ENCODE results near the gene LLGL1. TPM values are rescaled to one million over a fixed set of nuclear protein-coding genes. Genes with fewer than 3 reads are reported as not detected.

LLGL1 gene
- total RNA-seq, 2 donors from 2014 or later: 66.3 to 69.3 TPM

DNA sequence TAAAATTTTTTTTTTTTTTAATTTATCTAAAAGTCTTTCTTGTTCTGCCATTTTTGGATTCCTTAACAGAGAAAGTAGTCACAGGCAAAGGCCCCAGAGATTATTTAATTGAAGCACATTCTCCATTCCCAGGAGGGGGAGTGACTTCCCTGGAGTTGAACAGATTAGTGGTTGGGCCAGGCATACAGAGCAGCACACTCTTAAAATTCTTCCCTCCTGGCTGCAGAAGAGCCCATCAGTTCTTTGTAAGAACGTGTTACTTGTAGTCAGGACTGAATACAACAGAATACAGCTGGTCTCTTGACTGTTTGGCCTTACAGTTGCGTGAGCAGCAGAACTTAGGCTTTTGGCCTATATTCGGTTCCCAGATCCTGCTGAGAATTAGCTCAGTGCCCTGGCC, 40.0 kb upstream of the LLGL1 start:
- Histone ChIP-seq H3K9ac (ENCODE audit: extremely low read depth, low read length, poor library complexity, severe bottlenecking) (peak overlapping the region; percentile 75), H3K4me1 (ENCODE audit: control insufficient read depth, insufficient read depth, low read length) (no peaks in the 10 kb centered on the region), H3K4me3 (ENCODE audit: low read length) (peak overlapping the region; percentile 96), H3K36me3 (ENCODE audit: control insufficient read depth, insufficient read depth, low read length) (peaks cover 37% of the 10 kb centered on the region), H3K9me3 (ENCODE audit: control insufficient read depth, low read length) (no peaks in the 10 kb centered on the region), H3K27me3 (ENCODE audit: control insufficient read depth, insufficient read depth, low read length, poor library complexity, severe bottlenecking) (no peaks in the 10 kb centered on the region), H3K27ac (ENCODE audit: low read depth, low read length) (peak overlapping the region; percentile 37)
- peaks cover 38% of the 10 kb centered on the region for H3K4me1 Mint-ChIP-seq
- H3K27me3 Mint-ChIP-seq (ENCODE audit: insufficient read depth): no peaks in the 10 kb centered on the region
- TF ChIP-seq, protein P1, sequence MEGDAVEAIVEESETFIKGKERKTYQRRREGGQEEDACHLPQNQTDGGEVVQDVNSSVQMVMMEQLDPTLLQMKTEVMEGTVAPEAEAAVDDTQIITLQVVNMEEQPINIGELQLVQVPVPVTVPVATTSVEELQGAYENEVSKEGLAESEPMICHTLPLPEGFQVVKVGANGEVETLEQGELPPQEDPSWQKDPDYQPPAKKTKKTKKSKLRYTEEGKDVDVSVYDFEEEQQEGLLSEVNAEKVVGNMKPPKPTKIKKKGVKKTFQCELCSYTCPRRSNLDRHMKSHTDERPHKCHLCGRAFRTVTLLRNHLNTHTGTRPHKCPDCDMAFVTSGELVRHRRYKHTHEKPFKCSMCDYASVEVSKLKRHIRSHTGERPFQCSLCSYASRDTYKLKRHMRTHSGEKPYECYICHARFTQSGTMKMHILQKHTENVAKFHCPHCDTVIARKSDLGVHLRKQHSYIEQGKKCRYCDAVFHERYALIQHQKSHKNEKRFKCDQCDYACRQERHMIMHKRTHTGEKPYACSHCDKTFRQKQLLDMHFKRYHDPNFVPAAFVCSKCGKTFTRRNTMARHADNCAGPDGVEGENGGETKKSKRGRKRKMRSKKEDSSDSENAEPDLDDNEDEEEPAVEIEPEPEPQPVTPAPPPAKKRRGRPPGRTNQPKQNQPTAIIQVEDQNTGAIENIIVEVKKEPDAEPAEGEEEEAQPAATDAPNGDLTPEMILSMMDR (conservative IDR thresholded peaks at IDR 0.05): no peak
- WGBS, 2 experiments (ENCODE audit: insufficient coverage in 1 of 2, insufficient read length in 1 of 2): 44 to 46% methylated on average over 3 of the region's 3 CpGs
- H3K9me3 Mint-ChIP-seq: no peaks in the 10 kb centered on the region
- H3K4me3 Mint-ChIP-seq: peak overlapping the region; percentile 87
- H3K36me3 Mint-ChIP-seq (ENCODE audit: low read depth): peaks cover 21% of the 10 kb centered on the region
- H3K27ac Mint-ChIP-seq: peak overlapping the region; percentile 89
- DNase-seq: no peak

DNA sequence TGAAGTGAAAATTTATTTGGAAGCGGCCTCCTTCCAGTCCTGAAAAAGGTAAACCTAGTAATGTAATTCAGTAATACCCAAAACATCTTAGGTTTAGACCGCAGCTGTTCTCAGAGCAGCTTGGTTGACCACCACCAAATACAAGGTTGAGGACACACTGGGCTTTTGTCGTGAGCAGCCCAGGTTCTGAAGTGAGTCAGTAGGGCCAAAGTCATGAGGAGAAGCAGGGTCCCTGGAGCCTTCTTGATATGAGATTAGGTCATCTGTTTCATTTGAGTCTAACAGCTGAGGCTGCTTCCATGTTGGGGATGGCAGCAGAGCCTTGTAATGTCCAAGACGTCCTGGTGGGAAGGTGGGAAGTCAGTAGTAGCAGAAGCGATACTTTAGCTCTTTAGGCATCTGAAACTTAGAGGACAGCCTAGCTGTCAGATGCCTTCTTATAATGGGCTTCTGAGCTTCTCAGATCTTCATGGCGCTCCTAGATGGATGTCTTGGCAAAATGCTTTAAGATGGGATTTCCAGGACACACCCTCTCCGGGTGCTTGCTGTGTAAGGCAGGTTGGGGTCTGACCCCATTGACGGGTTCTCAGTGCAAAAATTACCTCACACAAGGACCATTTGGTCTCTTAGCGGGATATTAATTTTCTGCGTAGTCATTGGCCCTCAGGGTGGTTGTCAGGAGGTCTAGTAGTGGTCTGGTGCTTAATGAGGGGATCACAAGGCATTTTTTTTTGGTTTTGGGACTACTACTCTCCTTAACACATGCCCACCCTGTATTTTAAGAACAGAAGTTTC, 39.4 kb upstream of the LLGL1 start:
- Histone ChIP-seq H3K9ac (ENCODE audit: extremely low read depth, low read length, poor library complexity, severe bottlenecking) (peak overlapping the region; percentile 75), H3K4me3 (ENCODE audit: low read length) (peak overlapping the region; percentile 96), H3K36me3 (ENCODE audit: control insufficient read depth, insufficient read depth, low read length) (peaks cover 43% of the 10 kb centered on the region), H3K4me1 (ENCODE audit: control insufficient read depth, insufficient read depth, low read length) (no peaks in the 10 kb centered on the region), H3K9me3 (ENCODE audit: control insufficient read depth, low read length) (no peaks in the 10 kb centered on the region), H3K27me3 (ENCODE audit: control insufficient read depth, insufficient read depth, low read length, poor library complexity, severe bottlenecking) (no peaks in the 10 kb centered on the region), H3K27ac (ENCODE audit: low read depth, low read length) (peak overlapping the region; percentile 37)
- no peaks in the 10 kb centered on the region for H3K27me3 Mint-ChIP-seq (ENCODE audit: insufficient read depth)
- peaks cover 26% of the 10 kb centered on the region for H3K36me3 Mint-ChIP-seq (ENCODE audit: low read depth)
- WGBS, 2 experiments (ENCODE audit: insufficient coverage in 1 of 2, insufficient read length in 1 of 2): 82 to 83% methylated on average over 6 to 10 of the region's 10 CpGs
- peaks cover 38% of the 10 kb centered on the region for H3K4me1 Mint-ChIP-seq
- DNase-seq: no peak
- H3K4me3 Mint-ChIP-seq: peak overlapping the region; percentile 87
- H3K27ac Mint-ChIP-seq: peak overlapping the region; percentile 89
- no peaks in the 10 kb centered on the region for H3K9me3 Mint-ChIP-seq
- TF ChIP-seq, protein P1 (conservative IDR thresholded peaks at IDR 0.05): no peak

- Mint-ChIP-seq H3K36me3 (ENCODE audit: low read depth) (peaks cover 32% of the 10 kb centered on the region), H3K4me1 (peaks cover 38% of the 10 kb centered on the region), H3K9me3 (no peaks in the 10 kb centered on the region), H3K27me3 (ENCODE audit: insufficient read depth) (no peaks in the 10 kb centered on the region), H3K4me3 (peak overlapping the region; percentile 87), H3K27ac (peak overlapping the region; percentile 18)
- Histone ChIP-seq H3K36me3 (ENCODE audit: control insufficient read depth, insufficient read depth, low read length) (peaks cover 48% of the 10 kb centered on the region), H3K27ac (ENCODE audit: low read depth, low read length) (no peak overlapping the region), H3K9me3 (ENCODE audit: control insufficient read depth, low read length) (no peaks in the 10 kb centered on the region), H3K9ac (ENCODE audit: extremely low read depth, low read length, poor library complexity, severe bottlenecking) (peak overlapping the region; percentile 23), H3K27me3 (ENCODE audit: control insufficient read depth, insufficient read depth, low read length, poor library complexity, severe bottlenecking) (no peaks in the 10 kb centered on the region), H3K4me3 (ENCODE audit: low read length) (peak overlapping the region; percentile 96), H3K4me1 (ENCODE audit: control insufficient read depth, insufficient read depth, low read length) (no peaks in the 10 kb centered on the region)
- TF ChIP-seq, protein P1 (conservative IDR thresholded peaks at IDR 0.05): no peak
- WGBS, 2 experiments (ENCODE audit: insufficient coverage in 1 of 2, insufficient read length in 1 of 2): 100% methylated on average over 1 of the region's 1 CpG; no CpG with 5 or more reads in 1 of the 2 experiments
- no peak for DNase-seq
These were observed 38.8 kb upstream of the LLGL1 start for GRCh38 chr17:18186627-18186982.

Measured in endodermal cell (in vitro differentiated cells).